Measurements from ENCODE around the gene KCNN3. TPM values are rescaled to one million over a fixed set of nuclear protein-coding genes. Genes with fewer than 3 reads are reported as not detected.

KCNN3 gene
- polyA plus RNA-seq, 1 donor from 2014 or later = 2.2 TPM

- Histone ChIP-seq H2AFZ (ENCODE audit: low read depth, low read length) (no peak overlapping the region), H3K36me3 (ENCODE audit: insufficient read depth, low read length) (no peaks in the 10 kb centered on the region), H4K20me1 (ENCODE audit: insufficient read depth) (no peaks in the 10 kb centered on the region), H3K79me2 (replicated peaks; ENCODE audit: insufficient read depth, low read length) (peaks cover 10% of the 10 kb centered on the region), H3K4me2 (ENCODE audit: low read length) (no peak overlapping the region), H3K9me3 (ENCODE audit: low read length) (no peaks in the 10 kb centered on the region), H3K9me2 (ENCODE audit: insufficient read depth, low read length) (no peaks in the 10 kb centered on the region), H3K27me3 (ENCODE audit: insufficient read depth, low read depth, low read length) (no peaks in the 10 kb centered on the region), H3K4me3 (ENCODE audit: low read length) (no peak overlapping the region), H3K27ac (ENCODE audit: low read length) (no peak overlapping the region), H3K9ac (ENCODE audit: low read length) (no peak overlapping the region), H3F3A (ENCODE audit: insufficient read depth, low read length, poor library complexity, severe bottlenecking) (peaks cover 7% of the 10 kb centered on the region)
- TF ChIP-seq TAF1 (IDR thresholded peaks at IDR 0.05; ENCODE audit: low read depth) (no peak), POLR2AphosphoS5 (IDR thresholded peaks at IDR 0.05) (no peak), SMC3 (conservative IDR thresholded peaks at IDR 0.05; ENCODE audit: poor library complexity) (no peak), MXI1 (conservative IDR thresholded peaks at IDR 0.05; ENCODE audit: poor library complexity, severe bottlenecking) (no peak), REST (IDR thresholded peaks at IDR 0.05; ENCODE audit: borderline replicate concordance) (no peak), EP300 (conservative IDR thresholded peaks at IDR 0.05; ENCODE audit: poor library complexity, severe bottlenecking) (no peak), CTCF (IDR thresholded peaks at IDR 0.05; ENCODE audit: poor library complexity, severe bottlenecking) (no peak), EZH2 (IDR thresholded peaks at IDR 0.05; ENCODE audit: borderline replicate concordance, insufficient read depth, low read length, poor library complexity, severe bottlenecking) (no peak), RAD21 (conservative IDR thresholded peaks at IDR 0.05) (no peak)
Observed at GRCh38 chr1:154873321-154873950, 3.4 kb upstream of the KCNN3 start.

- Histone ChIP-seq H2AFZ (ENCODE audit: low read depth, low read length) (no peak overlapping the region), H3K4me3 (ENCODE audit: low read length) (no peak overlapping the region), H3K27ac (ENCODE audit: low read length) (no peak overlapping the region), H3K9me3 (ENCODE audit: low read length) (no peaks in the 10 kb centered on the region), H3K27me3 (ENCODE audit: insufficient read depth, low read depth, low read length) (no peaks in the 10 kb centered on the region), H3K4me2 (ENCODE audit: low read length) (no peak overlapping the region), H4K20me1 (ENCODE audit: insufficient read depth) (no peaks in the 10 kb centered on the region), H3F3A (ENCODE audit: insufficient read depth, low read length, poor library complexity, severe bottlenecking) (peaks cover 7% of the 10 kb centered on the region), H3K36me3 (ENCODE audit: insufficient read depth, low read length) (no peaks in the 10 kb centered on the region), H3K9ac (ENCODE audit: low read length) (no peak overlapping the region), H3K9me2 (ENCODE audit: insufficient read depth, low read length) (no peaks in the 10 kb centered on the region), H3K79me2 (replicated peaks; ENCODE audit: insufficient read depth, low read length) (peaks cover 19% of the 10 kb centered on the region)
- TF ChIP-seq EP300 (conservative IDR thresholded peaks at IDR 0.05; ENCODE audit: poor library complexity, severe bottlenecking) = no peak
- no peak for TF ChIP-seq EZH2 (IDR thresholded peaks at IDR 0.05; ENCODE audit: borderline replicate concordance, insufficient read depth, low read length, poor library complexity, severe bottlenecking)
- TF ChIP-seq CTCF (IDR thresholded peaks at IDR 0.05; ENCODE audit: poor library complexity, severe bottlenecking) = no peak
- no peak for TF ChIP-seq TAF1 (IDR thresholded peaks at IDR 0.05; ENCODE audit: low read depth)
- TF ChIP-seq MXI1 (conservative IDR thresholded peaks at IDR 0.05; ENCODE audit: poor library complexity, severe bottlenecking) = no peak
Observed at GRCh38 chr1:154871374-154871773, 1.3 kb upstream of the KCNN3 start.
